Measurements from ENCODE around the gene COL4A3.

The COL4A3 gene

GRCh38 chr2:227256605-227257004, 92.2 kb downstream of the COL4A3 start:
- Mint-ChIP-seq H3K4me3 (no peak overlapping the region), H3K27ac (no peak overlapping the region), H3K9me3 (no peaks in the 10 kb centered on the region), H3K27me3 (peaks cover 5% of the 10 kb centered on the region), H3K36me3 (no peaks in the 10 kb centered on the region), H3K4me1 (no peaks in the 10 kb centered on the region)
- CTCF ChIA-PET = interaction anchor here (0.9 kb wide), 1 partner anchor 1035 kb away, joined by 3 read pairs; no protein-coding TSS in a partner anchor
- no peak for DNase-seq

- CTCF ChIA-PET = no interaction called here
- peaks cover 5% of the 10 kb centered on the region for H3K27me3 Mint-ChIP-seq
- H3K4me3 Mint-ChIP-seq = no peak overlapping the region
- no peak for DNase-seq
- H3K9me3 Mint-ChIP-seq = no peaks in the 10 kb centered on the region
- no peaks in the 10 kb centered on the region for H3K36me3 Mint-ChIP-seq
- H3K4me1 Mint-ChIP-seq = no peaks in the 10 kb centered on the region
- no peak overlapping the region for H3K27ac Mint-ChIP-seq
These were observed 93.4 kb downstream of the COL4A3 start for GRCh38 chr2:227257820-227258219.

GRCh38 chr2:227260041-227260440, 95.6 kb downstream of the COL4A3 start:
- H3K4me3 Mint-ChIP-seq = no peak overlapping the region
- DNase-seq = no peak
- H3K4me1 Mint-ChIP-seq = no peaks in the 10 kb centered on the region
- CTCF ChIA-PET = no interaction called here
- H3K27ac Mint-ChIP-seq = no peak overlapping the region
- no peaks in the 10 kb centered on the region for H3K36me3 Mint-ChIP-seq
- H3K27me3 Mint-ChIP-seq = no peaks in the 10 kb centered on the region
- no peaks in the 10 kb centered on the region for H3K9me3 Mint-ChIP-seq

GRCh38 chr2:227267410-227268115, 103.1 kb downstream of the COL4A3 start:
- Mint-ChIP-seq H3K27ac (no peak overlapping the region), H3K36me3 (no peaks in the 10 kb centered on the region), H3K9me3 (no peaks in the 10 kb centered on the region), H3K4me3 (no peak overlapping the region), H3K27me3 (peaks cover 3% of the 10 kb centered on the region), H3K4me1 (no peaks in the 10 kb centered on the region)
- CTCF ChIA-PET = no interaction called here
- no peak for DNase-seq

- Mint-ChIP-seq H3K4me1 (no peaks in the 10 kb centered on the region), H3K36me3 (no peaks in the 10 kb centered on the region), H3K27me3 (peaks cover 3% of the 10 kb centered on the region), H3K27ac (no peak overlapping the region), H3K4me3 (no peak overlapping the region), H3K9me3 (no peaks in the 10 kb centered on the region)
- DNase-seq = no peak
- CTCF ChIA-PET = no interaction called here
These were observed 116.5 kb downstream of the COL4A3 start for GRCh38 chr2:227280895-227281294.

- DNase-seq = no peak
- Mint-ChIP-seq H3K27me3 (no peaks in the 10 kb centered on the region), H3K9me3 (no peaks in the 10 kb centered on the region), H3K27ac (no peak overlapping the region), H3K36me3 (no peaks in the 10 kb centered on the region), H3K4me1 (no peaks in the 10 kb centered on the region), H3K4me3 (no peak overlapping the region)
- CTCF ChIA-PET = no interaction called here
These were observed 121.4 kb downstream of the COL4A3 start for GRCh38 chr2:227285741-227286236.

- Mint-ChIP-seq H3K4me3 (no peak overlapping the region), H3K4me1 (no peaks in the 10 kb centered on the region), H3K27me3 (no peaks in the 10 kb centered on the region), H3K27ac (no peak overlapping the region), H3K9me3 (no peaks in the 10 kb centered on the region), H3K36me3 (no peaks in the 10 kb centered on the region)
- DNase-seq = no peak
- CTCF ChIA-PET = no interaction called here
These were observed 123.3 kb downstream of the COL4A3 start for GRCh38 chr2:227287771-227288170.

- DNase-seq = no peak
- Mint-ChIP-seq H3K9me3 (no peaks in the 10 kb centered on the region), H3K36me3 (no peaks in the 10 kb centered on the region), H3K27ac (no peak overlapping the region), H3K4me1 (peaks cover 10% of the 10 kb centered on the region), H3K4me3 (no peak overlapping the region), H3K27me3 (no peaks in the 10 kb centered on the region)
- CTCF ChIA-PET = no interaction called here
These were observed 127.9 kb downstream of the COL4A3 start for GRCh38 chr2:227292314-227292713.

- Mint-ChIP-seq H3K4me1 (peaks cover 10% of the 10 kb centered on the region), H3K36me3 (no peaks in the 10 kb centered on the region), H3K27me3 (no peaks in the 10 kb centered on the region), H3K9me3 (no peaks in the 10 kb centered on the region), H3K27ac (no peak overlapping the region), H3K4me3 (no peak overlapping the region)
- DNase-seq = no peak
- CTCF ChIA-PET = no interaction called here
These were observed 129.1 kb downstream of the COL4A3 start for GRCh38 chr2:227293531-227293930.

GRCh38 chr2:227295806-227296205, 131.4 kb downstream of the COL4A3 start:
- CTCF ChIA-PET = interaction anchor here (0.9 to 1.2 kb wide), 2 partner anchors 57 to 470 kb away, joined by 3 read pairs; no protein-coding TSS in a partner anchor
- DNase-seq = no peak

GRCh38 chr2:227296671-227297405, 132.4 kb downstream of the COL4A3 start:
- CTCF ChIA-PET = interaction anchor here (0.6 kb wide), 1 partner anchor 59 kb away, joined by 3 read pairs; no protein-coding TSS in a partner anchor
- Mint-ChIP-seq H3K9me3 (no peaks in the 10 kb centered on the region), H3K4me3 (no peak overlapping the region), H3K36me3 (no peaks in the 10 kb centered on the region), H3K4me1 (peaks cover 10% of the 10 kb centered on the region), H3K27ac (no peak overlapping the region), H3K27me3 (no peaks in the 10 kb centered on the region)
- DNase-seq = no peak

More at GRCh38 chr2:227295806-227296205, 131.4 kb downstream of the COL4A3 start:
- no peak overlapping the region for H3K4me3 Mint-ChIP-seq
- H3K27ac Mint-ChIP-seq = no peak overlapping the region
- no peaks in the 10 kb centered on the region for H3K27me3 Mint-ChIP-seq
- peaks cover 10% of the 10 kb centered on the region for H3K4me1 Mint-ChIP-seq
- H3K36me3 Mint-ChIP-seq = no peaks in the 10 kb centered on the region
- H3K9me3 Mint-ChIP-seq = no peaks in the 10 kb centered on the region

GRCh38 chr2:227301523-227301922, 137.1 kb downstream of the COL4A3 start:
- H3K27ac Mint-ChIP-seq = no peak overlapping the region
- CTCF ChIA-PET = interaction anchor here (1.1 kb wide), 1 partner anchor 170 kb away, joined by 3 read pairs; no protein-coding TSS in a partner anchor
- H3K9me3 Mint-ChIP-seq = no peaks in the 10 kb centered on the region
- DNase-seq = no peak
- no peaks in the 10 kb centered on the region for H3K4me1 Mint-ChIP-seq
- no peaks in the 10 kb centered on the region for H3K36me3 Mint-ChIP-seq
- no peak overlapping the region for H3K4me3 Mint-ChIP-seq
- H3K27me3 Mint-ChIP-seq = no peaks in the 10 kb centered on the region

- Mint-ChIP-seq H3K27me3 (peaks cover 10% of the 10 kb centered on the region), H3K36me3 (no peaks in the 10 kb centered on the region), H3K9me3 (no peaks in the 10 kb centered on the region), H3K4me3 (no peak overlapping the region), H3K4me1 (no peaks in the 10 kb centered on the region), H3K27ac (no peak overlapping the region)
- CTCF ChIA-PET = no interaction called here
- no peak for DNase-seq
These were observed 144.4 kb downstream of the COL4A3 start for GRCh38 chr2:227308784-227309183.

- Mint-ChIP-seq H3K4me1 (no peaks in the 10 kb centered on the region), H3K27ac (no peak overlapping the region), H3K9me3 (no peaks in the 10 kb centered on the region), H3K36me3 (no peaks in the 10 kb centered on the region), H3K4me3 (no peak overlapping the region), H3K27me3 (peaks cover 13% of the 10 kb centered on the region)
- DNase-seq = no peak
- CTCF ChIA-PET = no interaction called here
These were observed 146.3 kb downstream of the COL4A3 start for GRCh38 chr2:227310756-227311110.

All from activated naive CD4-positive, alpha-beta T cell treated with anti-CD3 and anti-CD28 coated beads, Interleukin-2, amount 10 ng/mL, durations not matched to agents 7 days and 5 days (primary cell).